ENCODE results near the gene PLK1. TPM values are rescaled to one million over a fixed set of nuclear protein-coding genes. Genes with fewer than 3 reads are reported as not detected.

Gene PLK1
- total RNA-seq, 1 donor from 2014 or later = 14.5 TPM

DNA sequence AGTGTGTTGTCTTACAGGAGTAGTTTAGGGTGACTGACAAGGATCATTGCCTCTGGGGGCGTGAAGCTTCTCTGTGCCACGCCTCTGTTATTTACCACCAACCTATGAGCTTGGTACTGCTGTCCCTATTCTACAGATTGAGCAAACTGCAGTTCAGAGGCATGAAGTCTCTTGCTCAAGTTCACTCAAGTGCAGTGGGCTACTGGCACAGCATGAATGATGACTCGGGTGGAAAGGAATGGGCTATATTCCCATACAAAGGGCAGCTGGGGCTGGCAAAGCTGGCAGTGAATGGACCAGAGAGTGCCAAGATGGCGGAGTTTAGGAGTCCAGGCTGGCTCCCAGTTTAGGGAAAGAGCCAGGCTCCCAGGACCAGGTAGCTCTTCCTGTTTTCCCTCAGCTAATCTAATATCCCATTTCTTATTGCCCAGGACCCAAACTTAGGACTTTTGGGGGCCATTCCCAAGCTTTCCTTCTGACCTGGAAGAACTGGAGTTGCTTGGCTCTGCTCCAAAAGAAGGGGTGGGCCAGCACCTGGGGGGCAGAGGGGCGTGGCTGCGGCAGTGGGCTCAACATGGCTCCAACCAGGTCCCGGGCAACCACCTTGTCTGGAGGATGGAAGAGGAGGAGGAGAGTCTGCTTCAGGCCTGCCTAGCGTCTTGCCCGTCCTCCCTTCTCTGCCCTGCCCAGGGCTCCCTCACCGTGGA is 12.9 kb downstream of the PLK1 start:
- DNase-seq (ENCODE audit: low spot score) = no peak
- TF ChIP-seq, protein P1, sequence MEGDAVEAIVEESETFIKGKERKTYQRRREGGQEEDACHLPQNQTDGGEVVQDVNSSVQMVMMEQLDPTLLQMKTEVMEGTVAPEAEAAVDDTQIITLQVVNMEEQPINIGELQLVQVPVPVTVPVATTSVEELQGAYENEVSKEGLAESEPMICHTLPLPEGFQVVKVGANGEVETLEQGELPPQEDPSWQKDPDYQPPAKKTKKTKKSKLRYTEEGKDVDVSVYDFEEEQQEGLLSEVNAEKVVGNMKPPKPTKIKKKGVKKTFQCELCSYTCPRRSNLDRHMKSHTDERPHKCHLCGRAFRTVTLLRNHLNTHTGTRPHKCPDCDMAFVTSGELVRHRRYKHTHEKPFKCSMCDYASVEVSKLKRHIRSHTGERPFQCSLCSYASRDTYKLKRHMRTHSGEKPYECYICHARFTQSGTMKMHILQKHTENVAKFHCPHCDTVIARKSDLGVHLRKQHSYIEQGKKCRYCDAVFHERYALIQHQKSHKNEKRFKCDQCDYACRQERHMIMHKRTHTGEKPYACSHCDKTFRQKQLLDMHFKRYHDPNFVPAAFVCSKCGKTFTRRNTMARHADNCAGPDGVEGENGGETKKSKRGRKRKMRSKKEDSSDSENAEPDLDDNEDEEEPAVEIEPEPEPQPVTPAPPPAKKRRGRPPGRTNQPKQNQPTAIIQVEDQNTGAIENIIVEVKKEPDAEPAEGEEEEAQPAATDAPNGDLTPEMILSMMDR (IDR thresholded peaks at IDR 0.05) = no peak
- H3K9me3 Mint-ChIP-seq (ENCODE audit: low read depth) = no peaks in the 10 kb centered on the region
- no peak overlapping the region for H3K4me3 Mint-ChIP-seq (ENCODE audit: unreplicated experiment)
- H3K36me3 Mint-ChIP-seq (ENCODE audit: low read depth) = peaks cover 29% of the 10 kb centered on the region
- H3K27ac Mint-ChIP-seq (ENCODE audit: unreplicated experiment) = no peak overlapping the region
- no peaks in the 10 kb centered on the region for H3K27me3 Mint-ChIP-seq (ENCODE audit: low read depth)
- peaks cover 9% of the 10 kb centered on the region for H3K4me1 Mint-ChIP-seq (ENCODE audit: low read depth)

DNA sequence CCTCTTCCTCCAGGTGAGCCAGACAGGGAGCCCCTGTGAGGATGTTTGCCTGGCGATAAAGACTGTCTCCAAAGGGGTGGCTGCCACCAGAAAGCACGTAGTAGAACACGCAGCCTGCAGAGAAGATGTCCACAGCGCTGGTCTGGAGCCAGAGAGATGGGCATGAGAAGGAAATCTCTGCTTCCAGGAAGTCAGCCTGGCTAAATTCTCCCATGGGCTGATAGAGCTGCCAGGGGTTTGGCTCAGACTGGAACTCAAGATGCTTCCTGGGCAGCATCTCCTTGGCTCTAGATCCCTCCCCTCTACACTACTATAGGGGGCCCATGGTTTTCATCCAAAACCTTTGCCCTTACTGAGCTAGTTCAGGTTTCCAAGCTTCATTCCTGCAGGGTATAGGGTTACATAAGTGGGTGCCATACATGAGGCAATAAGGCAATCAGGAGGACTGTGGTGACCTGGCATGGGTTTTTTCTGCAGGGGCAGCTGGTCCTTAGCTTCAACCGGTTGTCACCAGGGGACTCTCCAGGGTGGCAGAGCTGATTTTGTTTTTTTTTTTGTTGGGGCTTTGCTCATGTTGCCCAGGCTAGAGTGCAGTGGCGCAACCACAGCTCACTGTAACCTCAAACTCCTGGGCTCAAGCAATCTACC is 13.6 kb downstream of the PLK1 start:
- TF ChIP-seq, protein P1 (IDR thresholded peaks at IDR 0.05) = no peak
- peaks cover 9% of the 10 kb centered on the region for H3K4me1 Mint-ChIP-seq (ENCODE audit: low read depth)
- H3K4me3 Mint-ChIP-seq (ENCODE audit: unreplicated experiment) = no peak overlapping the region
- no peaks in the 10 kb centered on the region for H3K9me3 Mint-ChIP-seq (ENCODE audit: low read depth)
- peaks cover 25% of the 10 kb centered on the region for H3K36me3 Mint-ChIP-seq (ENCODE audit: low read depth)
- no peak for DNase-seq (ENCODE audit: low spot score)
- H3K27ac Mint-ChIP-seq (ENCODE audit: unreplicated experiment) = no peak overlapping the region
- H3K27me3 Mint-ChIP-seq (ENCODE audit: low read depth) = no peaks in the 10 kb centered on the region

DNA sequence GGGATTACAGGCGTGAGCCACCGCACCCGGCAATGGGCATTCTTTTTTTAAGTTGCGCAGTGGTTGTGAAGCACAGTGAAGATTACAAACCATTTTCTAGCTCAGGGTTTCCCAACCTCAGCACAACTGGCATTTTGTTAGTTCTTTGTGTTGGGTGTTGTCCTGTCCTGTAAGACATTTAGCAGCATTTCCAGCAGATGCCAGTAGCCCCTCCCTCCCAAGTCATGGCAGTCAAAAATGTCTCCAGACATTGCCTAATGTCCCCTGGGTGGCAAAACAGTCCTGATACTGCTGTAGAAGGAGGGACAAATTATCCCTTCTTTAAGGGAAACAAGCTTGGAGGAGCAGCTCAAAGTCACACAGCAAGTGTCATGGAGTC is 15.6 kb downstream of the PLK1 start:
- Mint-ChIP-seq H3K27me3 (ENCODE audit: low read depth) (no peaks in the 10 kb centered on the region), H3K27ac (ENCODE audit: unreplicated experiment) (no peak overlapping the region), H3K4me1 (ENCODE audit: low read depth) (peaks cover 9% of the 10 kb centered on the region), H3K4me3 (ENCODE audit: unreplicated experiment) (no peak overlapping the region), H3K36me3 (ENCODE audit: low read depth) (peaks cover 11% of the 10 kb centered on the region), H3K9me3 (ENCODE audit: low read depth) (no peaks in the 10 kb centered on the region)
- no peak for DNase-seq (ENCODE audit: low spot score)
- TF ChIP-seq, protein P1 (IDR thresholded peaks at IDR 0.05) = no peak

DNA sequence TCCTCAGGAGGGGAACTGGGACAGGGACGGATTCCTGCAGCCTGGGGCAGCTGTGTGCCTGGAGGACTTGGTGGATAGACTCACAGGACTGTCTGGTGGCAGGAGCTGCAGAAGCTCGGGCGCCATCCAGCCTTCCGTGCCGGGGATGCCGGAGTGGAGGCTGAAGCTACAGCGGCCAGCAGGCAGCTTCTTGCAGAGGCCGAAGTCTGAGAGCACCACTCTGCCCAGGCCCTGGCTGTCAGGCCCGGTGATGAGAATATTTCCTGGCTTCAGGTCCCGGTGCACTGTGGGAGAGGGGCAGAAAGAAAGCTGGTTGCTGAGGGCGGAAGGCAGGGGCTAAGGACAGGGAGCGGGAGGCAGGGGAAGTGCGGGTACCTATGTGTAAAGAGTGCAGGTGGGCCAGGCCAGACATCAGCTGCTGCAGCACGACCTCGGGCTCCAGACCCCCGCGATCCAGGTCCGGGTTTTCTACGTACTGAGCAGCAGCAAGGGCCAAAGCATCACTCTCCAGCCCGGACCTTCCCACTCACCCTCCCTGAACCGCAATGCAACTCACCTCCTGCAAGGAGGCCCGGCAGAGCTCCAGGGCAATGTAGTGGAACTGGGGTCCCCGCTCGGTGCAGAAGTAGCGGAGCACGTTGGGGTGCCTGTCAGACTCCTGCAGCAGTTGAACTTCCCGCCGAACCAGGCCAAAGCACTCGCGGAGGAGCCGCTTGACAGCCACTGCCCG is 16.1 kb downstream of the PLK1 start:
- Mint-ChIP-seq H3K36me3 (ENCODE audit: low read depth) (peaks cover 6% of the 10 kb centered on the region), H3K9me3 (ENCODE audit: low read depth) (no peaks in the 10 kb centered on the region), H3K27ac (ENCODE audit: unreplicated experiment) (peak overlapping the region; percentile 8), H3K4me1 (ENCODE audit: low read depth) (peaks cover 9% of the 10 kb centered on the region), H3K27me3 (ENCODE audit: low read depth) (no peaks in the 10 kb centered on the region), H3K4me3 (ENCODE audit: unreplicated experiment) (peak overlapping the region; percentile 42)
- TF ChIP-seq, protein P1 (IDR thresholded peaks at IDR 0.05) = no peak
- DNase-seq (ENCODE audit: low spot score) = no peak

DNA sequence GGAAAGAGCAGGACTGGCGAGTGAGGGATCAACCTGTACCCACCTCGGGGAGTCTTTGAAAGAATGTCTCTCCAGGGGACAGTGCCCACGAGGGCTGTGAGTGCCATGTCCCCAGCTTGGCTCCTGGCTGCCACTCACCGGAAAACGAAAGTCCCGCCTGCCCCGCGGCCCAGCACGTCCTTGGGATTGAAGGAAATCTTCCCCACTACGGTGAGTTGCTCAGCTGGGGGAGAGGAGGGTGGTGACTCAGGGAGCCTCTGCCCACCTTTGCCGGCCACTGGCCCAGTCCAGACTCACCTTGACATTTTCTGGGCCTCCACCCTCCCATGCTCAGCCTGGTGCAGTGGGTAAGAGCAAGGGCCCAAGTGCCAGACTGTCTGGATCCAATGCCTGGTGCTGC is 17.1 kb downstream of the PLK1 start:
- no peaks in the 10 kb centered on the region for H3K27me3 Mint-ChIP-seq (ENCODE audit: low read depth)
- H3K4me1 Mint-ChIP-seq (ENCODE audit: low read depth) = peaks cover 9% of the 10 kb centered on the region
- TF ChIP-seq, protein P1 (IDR thresholded peaks at IDR 0.05) = no peak
- peaks cover 2% of the 10 kb centered on the region for H3K36me3 Mint-ChIP-seq (ENCODE audit: low read depth)
- no peaks in the 10 kb centered on the region for H3K9me3 Mint-ChIP-seq (ENCODE audit: low read depth)
- no peak overlapping the region for H3K4me3 Mint-ChIP-seq (ENCODE audit: unreplicated experiment)
- no peak overlapping the region for H3K27ac Mint-ChIP-seq (ENCODE audit: unreplicated experiment)
- no peak for DNase-seq (ENCODE audit: low spot score)
